Small intestine (tissue), 7 donors: ENCODE measurements around the gene TMCO1. TPM values are rescaled to one million over a fixed set of nuclear protein-coding genes. Genes with fewer than 3 reads are reported as not detected.
A peak's percentile ranks its signal among the peaks of the same experiment; 100 is the strongest.
"Not testable (repeated sequence)": the region's sequence is repeated elsewhere in the genome, so short reads cannot be mapped to it uniquely, and the experiment has no call there.

Source experiments
- DNase-seq, 2 donors: peaks; one replicate each; pipeline versions ENCODE4 v3.0.0 to v3.0.0-alpha.2; 2013
- FAIRE-seq: peaks from 2 replicates; lab custom pipeline; 2012; peaks lifted over from hg19 to GRCh38; lab: Jason Lieb, UNC
- H3K27ac ChIP-seq, 3 donors: one replicate each; pipeline ENCODE4 v1.5.1; 2013; ENCODE audit warnings: low read length in 2 of 3, mild to moderate bottlenecking in 2 of 3, control low read depth in 1 of 3, inconsistent platforms in 1 of 3, low read depth in 1 of 3, moderate library complexity in 1 of 3
- H3K27me3 ChIP-seq, 3 donors: one replicate each; pipeline ENCODE4 v1.6.1; 2013; ENCODE audit warnings: low read length in 3 of 3, inconsistent platforms in 1 of 3; ENCODE audit not compliant: control insufficient read depth in 3 of 3, insufficient read depth in 3 of 3
- H3K36me3 ChIP-seq, 3 donors: one replicate each; pipeline ENCODE4 v1.6.1; 2013; ENCODE audit warnings: low read length in 3 of 3, inconsistent platforms in 1 of 3, low read depth in 1 of 3, mild to moderate bottlenecking in 1 of 3, moderate library complexity in 1 of 3; ENCODE audit not compliant: control insufficient read depth in 3 of 3, insufficient read depth in 2 of 3
- H3K4me1 ChIP-seq, 3 donors: one replicate each; pipeline ENCODE4 v1.6.1; 2013; ENCODE audit warnings: low read length in 2 of 3, inconsistent platforms in 1 of 3, low read depth in 1 of 3, mild to moderate bottlenecking in 1 of 3, moderate library complexity in 1 of 3; ENCODE audit not compliant: control insufficient read depth in 3 of 3, insufficient read depth in 2 of 3
- H3K4me3 ChIP-seq, 3 donors: one replicate each; pipeline ENCODE4 v1.5.1; 2013; ENCODE audit warnings: low read length in 3 of 3, control low read depth in 1 of 3, inconsistent platforms in 1 of 3, low read depth in 1 of 3, mild to moderate bottlenecking in 1 of 3, moderate library complexity in 1 of 3
- H3K9me3 ChIP-seq, 2 donors: one replicate each; pipeline ENCODE4 v1.6.1; 2013; ENCODE audit warnings: low read depth in 1 of 2, low read length in 1 of 2; ENCODE audit not compliant: control insufficient read depth in 2 of 2, insufficient read depth in 1 of 2
- whole genome bisulfite sequencing, 3 donors: extraction: QIAGEN DNeasy Blood & Tissue Kit; methylation state at CpG; one replicate each; pipeline ENCODE4 v1.1.7; 2013; 5-methylcytosine and 5-hydroxymethylcytosine counted together
- polyA plus RNA-seq, 4 donors: library from polyadenylated mRNA; stranded (reverse) in 3 of 4; unstranded in 1 of 4; fragments of 200-250 nt in 3 of 4; fragments of 120-200 nt in 1 of 4; gene quantifications; one replicate each; pipeline versions ENCODE4 v1.2.1 to v1.2.3, GENCODE V29; 2013
- donor health status: healthy with polysubstance abuse.
- donor health status: control.
- donor health status: control.
- donor health status: Bipolar disorder and iron deficiency.
- donor health status: healthy.

Gene TMCO1
- polyA plus RNA-seq, 4 donors: 68.7 to 143 (median 105) TPM

GRCh38 chr1:165795894-165796293 lies 27.2 kb upstream of the TMCO1 start:
- Histone ChIP-seq H3K27me3 (no peaks in the 10 kb centered on the region), H3K27ac (no peak overlapping the region), H3K4me1 (no peaks in the 10 kb centered on the region), H3K36me3 (no peaks in the 10 kb centered on the region), H3K9me3 (no peaks in the 10 kb centered on the region), H3K4me3 (no peak overlapping the region)
- WGBS, 3 donors: 80 to 91% (median 90%) methylated on average over 2 of the region's 2 CpGs
- no peak for FAIRE-seq
- DNase-seq: no peak

- no peak overlapping the region for H3K27ac ChIP-seq
- FAIRE-seq (no peak), DNase-seq (no peak)
- H3K9me3 ChIP-seq: no peaks in the 10 kb centered on the region
- no peak overlapping the region for H3K4me3 ChIP-seq
- 65 to 68% (median 66%) methylated on average over 2 of the region's 2 CpGs for WGBS, 3 donors
- no peaks in the 10 kb centered on the region for H3K27me3 ChIP-seq
- H3K4me1 ChIP-seq: no peaks in the 10 kb centered on the region
- no peaks in the 10 kb centered on the region for H3K36me3 ChIP-seq
These were observed 25.3 kb upstream of the TMCO1 start for GRCh38 chr1:165793951-165794350.

GRCh38 chr1:165787741-165788140 lies 19.1 kb upstream of the TMCO1 start:
- H3K4me3 ChIP-seq: no peak overlapping the region
- FAIRE-seq (no peak), DNase-seq (no peak)
- 95 to 100% (median 100%) methylated on average over 1 of the region's 1 CpG for WGBS, 3 donors
- H3K9me3 ChIP-seq: peaks cover 0 to 3% of the 10 kb centered on the region in 2 donors
- H3K27ac ChIP-seq: no peak overlapping the region
- H3K4me1 ChIP-seq: no peaks in the 10 kb centered on the region
- H3K36me3 ChIP-seq: no peaks in the 10 kb centered on the region
- no peaks in the 10 kb centered on the region for H3K27me3 ChIP-seq

- WGBS, 3 donors: 91 to 98% (median 94%) methylated on average over 11 of the region's 11 CpGs
- not testable (repeated sequence) for H3K9me3 ChIP-seq, H3K4me3 ChIP-seq, H3K27ac ChIP-seq, H3K27me3 ChIP-seq, H3K4me1 ChIP-seq, DNase-seq, H3K36me3 ChIP-seq, FAIRE-seq
These were observed 14.9 kb upstream of the TMCO1 start for GRCh38 chr1:165783519-165783918.

- not testable (repeated sequence) for H3K27ac ChIP-seq, H3K27me3 ChIP-seq, DNase-seq, H3K9me3 ChIP-seq, FAIRE-seq, H3K4me1 ChIP-seq, H3K4me3 ChIP-seq, H3K36me3 ChIP-seq
- whole genome bisulfite sequencing, 3 donors: 91% methylated on average over 2 of the region's 3 CpGs; no CpG with 5 or more reads in 2 of the 3 donors
These were observed 9.5 kb upstream of the TMCO1 start for GRCh38 chr1:165778197-165778596.

- WGBS, 3 donors: 76 to 87% (median 84%) methylated on average over 9 of the region's 9 CpGs
- no peaks in the 10 kb centered on the region for H3K27me3 ChIP-seq
- H3K27ac ChIP-seq: no peak overlapping the region
- H3K4me3 ChIP-seq: no peak overlapping the region
- H3K36me3 ChIP-seq: peaks cover 0 to 6% (median 0%) of the 10 kb centered on the region in 3 donors
- no peak for DNase-seq
- peaks cover 0 to 4% (median 4%) of the 10 kb centered on the region in 3 donors for H3K4me1 ChIP-seq
- no peaks in the 10 kb centered on the region for H3K9me3 ChIP-seq
- FAIRE-seq: no peak
These were observed 4.8 kb upstream of the TMCO1 start for GRCh38 chr1:165773324-165773965.

GRCh38 chr1:165772739-165773138 lies 4.1 kb upstream of the TMCO1 start:
- H3K4me1 ChIP-seq: peaks cover under 1 to 6% (median 4%) of the 10 kb centered on the region in 3 donors
- WGBS, 3 donors: 91 to 92% (median 92%) methylated on average over 3 of the region's 3 CpGs
- no peak overlapping the region for H3K4me3 ChIP-seq

GRCh38 chr1:165764277-165764676 lies 4.4 kb downstream of the TMCO1 start:
- WGBS, 3 donors: 88 to 97% (median 95%) methylated on average over 1 of the region's 1 CpG
- no peaks in the 10 kb centered on the region for H3K9me3 ChIP-seq
- H3K4me1 ChIP-seq: peaks cover 3 to 11% (median 6%) of the 10 kb centered on the region in 3 donors
- FAIRE-seq (no peak), DNase-seq (no peak)
- H3K4me3 ChIP-seq: peak overlapping the region in 1 of 3 donors; percentile 4
- no peak overlapping the region for H3K27ac ChIP-seq
- peaks cover 10 to 27% (median 12%) of the 10 kb centered on the region in 3 donors for H3K36me3 ChIP-seq
- H3K27me3 ChIP-seq: no peaks in the 10 kb centered on the region

More at GRCh38 chr1:165772739-165773138, 4.1 kb upstream of the TMCO1 start:
- H3K9me3 ChIP-seq: no peaks in the 10 kb centered on the region
- H3K36me3 ChIP-seq: peaks cover 0 to 7% (median 0%) of the 10 kb centered on the region in 3 donors
- FAIRE-seq (no peak), DNase-seq (no peak)
- H3K27ac ChIP-seq: no peak overlapping the region
- no peaks in the 10 kb centered on the region for H3K27me3 ChIP-seq
